PC-9 (cell line): Measurements from ENCODE around the gene USH2A. TPM values are rescaled to one million over a fixed set of nuclear protein-coding genes. Genes with fewer than 3 reads are reported as not detected.

Experiments used
- BruUV-seq: library from RNA; stranded (reverse); fragments of 400-500 nt; replicated peaks from 2 replicates; lab custom pipeline; 2021; lab: Mats Ljungman, UMichigan
- CTCF ChIA-PET: fragments of 300-600 bp; sonication (Branson Sonifier 250); formaldehyde crosslinking; loops from one replicate; lab custom pipeline; 2022; ENCODE audit warnings: antibody characterized with exemption; lab: Charles Lee
- POLR2A ChIA-PET: fragments of 300-600 bp; sonication (Branson Sonifier 250); formaldehyde crosslinking; loops from one replicate; lab custom pipeline; 2022; ENCODE audit warnings: antibody characterized with exemption; ENCODE audit not compliant: unreplicated experiment; lab: Charles Lee
- DNase-seq, 2 experiments: peaks; one replicate each; pipeline versions ENCODE4 v3.0.0 to v3.0.0-alpha.2; 2015 to 2022; ENCODE audit warnings: mixed read lengths in 1 of 2
- H2AFZ ChIP-seq: fragments of 200-600 bp; sonication (generic); 2 replicates; pipeline ENCODE4 v1.8.1; 2017; ENCODE audit warnings: antibody characterized with exemption
- H3F3A ChIP-seq: fragments of 200-600 bp; sonication (generic); 2 replicates; pipeline ENCODE4 v1.8.1; 2017; ENCODE audit warnings: antibody characterized with exemption, mild to moderate bottlenecking, low read depth; ENCODE audit not compliant: insufficient read depth
- H3K27ac ChIP-seq: fragments of 200-600 bp; sonication (generic); 2 replicates; pipeline ENCODE4 v1.6.1; 2016; ENCODE audit warnings: mixed run types
- H3K27me3 ChIP-seq: fragments of 200-600 bp; sonication (generic); 2 replicates; pipeline ENCODE4 v1.6.1; 2016; ENCODE audit warnings: low read depth, mixed run types; ENCODE audit not compliant: insufficient read depth
- H3K36me3 ChIP-seq: fragments of 200-600 bp; sonication (generic); 2 replicates; pipeline ENCODE4 v1.6.1; 2016; ENCODE audit warnings: low read depth, mixed run types
- H3K4me1 ChIP-seq: fragments of 200-600 bp; sonication (generic); replicated peaks from 2 replicates; pipeline ENCODE4 v1.6.1; 2016; ENCODE audit warnings: mixed run types; ENCODE audit not compliant: insufficient read depth
- H3K4me2 ChIP-seq: fragments of 200-600 bp; sonication (generic); 2 replicates; pipeline ENCODE4 v1.6.1; 2017; ENCODE audit warnings: mixed run types
- H3K4me3 ChIP-seq: fragments of 200-600 bp; sonication (generic); 2 replicates; pipeline ENCODE4 v1.6.1; 2016; ENCODE audit warnings: mixed run types
- H3K79me2 ChIP-seq: fragments of 200-600 bp; sonication (generic); 2 replicates; pipeline ENCODE4 v1.6.1; 2017; ENCODE audit warnings: low read depth, mixed run types
- H3K9me2 ChIP-seq: fragments of 200-600 bp; sonication (generic); 2 replicates; pipeline ENCODE4 v1.8.1; 2017; ENCODE audit warnings: mild to moderate bottlenecking; ENCODE audit not compliant: insufficient read depth
- H3K9me3 ChIP-seq: fragments of 200-600 bp; sonication (generic); 2 replicates; pipeline ENCODE4 v1.8.1; 2016; ENCODE audit warnings: low read depth; ENCODE audit not compliant: insufficient read depth
- H4K20me1 ChIP-seq: fragments of 200-600 bp; sonication (generic); 2 replicates; pipeline ENCODE4 v1.8.1; 2017; ENCODE audit not compliant: insufficient read depth
- CTCF ChIP-seq: fragments of 200-600 bp; sonication (generic); conservative IDR thresholded peaks from 2 replicates; pipeline ENCODE4 v1.6.1; 2017; ENCODE audit warnings: mixed run types, antibody characterized with exemption, mild to moderate bottlenecking, moderate library complexity
- EZH2 ChIP-seq: fragments of 200-600 bp; sonication (generic); IDR thresholded peaks from 2 replicates; pipeline ENCODE4 v1.8.0; 2017; ENCODE audit warnings: antibody characterized with exemption, low read depth
- intact Hi-C: fragments of 100-400 bp; cut with micrococcal nuclease; formaldehyde crosslinking; loops from one replicate; pipeline ENCODE4 v1.10.0; 2022; ENCODE audit not compliant: unreplicated experiment
- total RNA-seq: library from RNA; stranded (reverse); gene quantifications from 2 replicates; pipeline ENCODE4 v1.2.3, GENCODE V29; 2021

USH2A gene
- total RNA-seq, 1 experiment from 2014 or later, result not detected

GRCh38 chr1:216047811-216048572, 375.3 kb downstream of the USH2A start:
- CTCF ChIA-PET, result no interaction called here
- H4K20me1 ChIP-seq, result no peaks in the 10 kb centered on the region
- TF ChIP-seq EZH2, result no peak

DNA sequence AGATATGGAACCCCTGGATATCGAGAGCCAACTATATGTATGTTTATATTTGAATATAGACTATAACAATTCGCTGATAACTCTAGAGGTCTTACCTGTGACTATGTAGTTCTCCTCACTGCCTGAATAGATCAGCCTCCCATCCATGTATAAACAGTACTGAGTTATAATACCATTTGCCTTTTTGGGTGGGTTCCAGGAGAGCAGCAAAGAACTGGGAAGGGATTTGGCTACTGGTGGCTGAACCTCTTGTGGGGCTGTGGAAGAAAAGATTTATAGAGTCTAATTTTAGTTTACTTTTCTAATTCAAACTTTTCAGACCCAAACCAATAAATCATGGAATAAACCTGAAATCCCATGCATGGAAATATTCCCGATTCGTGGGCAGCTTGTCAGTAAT, 376.9 kb downstream of the USH2A start:
- Histone ChIP-seq H2AFZ (no peak overlapping the region), H3K9me3 (no peaks in the 10 kb centered on the region), H3K4me2 (no peak overlapping the region), H3K36me3 (no peaks in the 10 kb centered on the region), H3K79me2 (no peaks in the 10 kb centered on the region), H3K4me1 (no peaks in the 10 kb centered on the region), H3K27me3 (no peaks in the 10 kb centered on the region), H3F3A (no peaks in the 10 kb centered on the region), H4K20me1 (no peaks in the 10 kb centered on the region), H3K9me2 (no peaks in the 10 kb centered on the region; the same call in 1 of the 2 replicates), H3K4me3 (no peak overlapping the region), H3K27ac (no peak overlapping the region)
- no TSS peak for BruUV-seq
- DNase-seq, result no peak
- no peak for TF ChIP-seq EZH2
- TF ChIP-seq CTCF, result no peak
- ChIA-PET POLR2A (no interaction called here), CTCF (no interaction called here)
- intact Hi-C loops, result no loop called here

More at GRCh38 chr1:216047811-216048572, 375.3 kb downstream of the USH2A start:
- no peak for DNase-seq
- Histone ChIP-seq H3K9me2 (no peaks in the 10 kb centered on the region; the same call in 1 of the 2 replicates), H3K4me3 (no peak overlapping the region), H3K27ac (no peak overlapping the region), H3F3A (no peaks in the 10 kb centered on the region), H3K9me3 (no peaks in the 10 kb centered on the region), H3K4me2 (no peak overlapping the region), H2AFZ (no peak overlapping the region), H3K36me3 (no peaks in the 10 kb centered on the region), H3K79me2 (no peaks in the 10 kb centered on the region), H3K4me1 (no peaks in the 10 kb centered on the region), H3K27me3 (no peaks in the 10 kb centered on the region)
- intact Hi-C loops, result no loop called here
- POLR2A ChIA-PET, result no interaction called here
- BruUV-seq, result no TSS peak

- Histone ChIP-seq H4K20me1 (no peaks in the 10 kb centered on the region), H3K4me3 (no peak overlapping the region), H3K4me1 (no peaks in the 10 kb centered on the region), H3K27ac (no peak overlapping the region), H3F3A (no peaks in the 10 kb centered on the region), H3K36me3 (no peaks in the 10 kb centered on the region), H3K9me2 (no peaks in the 10 kb centered on the region; the same call in 1 of the 2 replicates), H3K79me2 (no peaks in the 10 kb centered on the region), H3K27me3 (no peaks in the 10 kb centered on the region), H3K4me2 (no peak overlapping the region), H2AFZ (no peak overlapping the region), H3K9me3 (no peaks in the 10 kb centered on the region)
- no TSS peak for BruUV-seq
- ChIA-PET POLR2A (no interaction called here), CTCF (no interaction called here)
- intact Hi-C loops, result no loop called here
- DNase-seq, result no peak
- TF ChIP-seq EZH2, result no peak
Observed at GRCh38 chr1:216045400-216045799, 377.8 kb downstream of the USH2A start.

GRCh38 chr1:216044538-216044937, 378.7 kb downstream of the USH2A start:
- Histone ChIP-seq H3F3A (no peaks in the 10 kb centered on the region), H3K27ac (no peak overlapping the region), H4K20me1 (no peaks in the 10 kb centered on the region), H2AFZ (no peak overlapping the region), H3K79me2 (no peaks in the 10 kb centered on the region), H3K9me3 (no peaks in the 10 kb centered on the region), H3K9me2 (no peaks in the 10 kb centered on the region; the same call in 1 of the 2 replicates), H3K4me1 (no peaks in the 10 kb centered on the region), H3K4me3 (no peak overlapping the region), H3K36me3 (no peaks in the 10 kb centered on the region), H3K27me3 (no peaks in the 10 kb centered on the region), H3K4me2 (no peak overlapping the region)
- no peak for TF ChIP-seq CTCF
- TF ChIP-seq EZH2, result no peak
- BruUV-seq, result no TSS peak
- intact Hi-C loops, result no loop called here
- no peak for DNase-seq
- ChIA-PET CTCF (no interaction called here), POLR2A (no interaction called here)
